Retinal pigment epithelial cell (primary cell): ENCODE measurements around the gene ABCC12.

Experiments
- DNase-seq: peaks from one replicate; pipeline ENCODE4 v3.0.0-alpha.2; 2010; ENCODE audit warnings: low read depth
- H3K4me3 ChIP-seq: 2 replicates; pipeline ENCODE4 v1.5.1; 2011; ENCODE audit warnings: mild to moderate bottlenecking, low read length, control low read depth, moderate library complexity
- CTCF ChIP-seq: conservative IDR thresholded peaks from 2 replicates; pipeline ENCODE4 v1.5.1; 2011; ENCODE audit warnings: low read depth, low read length, control low read depth, inconsistent platforms

ABCC12 gene

GRCh38 chr16:48155926-48156789 lies at the start of gene ABCC12:
Gene ABCC12, minus strand, starts transcription at chr16:48155993. Its CDS starts 9,569 bp downstream, at chr16:48146424.
- no peak for TF ChIP-seq CTCF
- no peak for DNase-seq
- no peak within 1 kb of the TSS for H3K4me3 ChIP-seq

GRCh38 chr16:48204825-48205151 lies 49.0 kb upstream of the ABCC12 start:
- TF ChIP-seq CTCF = no peak
- H3K4me3 ChIP-seq = no peak overlapping the region
- no peak for DNase-seq

- no peak for DNase-seq
- no peak overlapping the region for H3K4me3 ChIP-seq
- no peak for TF ChIP-seq CTCF
Measured at GRCh38 chr16:48203974-48204824, 48.4 kb upstream of the ABCC12 start.

GRCh38 chr16:48201515-48202201 lies 45.9 kb upstream of the ABCC12 start:
- H3K4me3 ChIP-seq = no peak overlapping the region
- DNase-seq = no peak
- no peak for TF ChIP-seq CTCF

GRCh38 chr16:48197294-48197693 lies 41.5 kb upstream of the ABCC12 start:
- no peak for TF ChIP-seq CTCF
- no peak for DNase-seq
- H3K4me3 ChIP-seq = no peak overlapping the region

GRCh38 chr16:48194828-48195556 lies 39.2 kb upstream of the ABCC12 start:
- no peak for TF ChIP-seq CTCF
- H3K4me3 ChIP-seq = no peak overlapping the region
- peak; percentile 77 for DNase-seq
